GM21528 (cell line): ENCODE data around the gene SPRR1A.

Experiments
- ATAC-seq: cut with Tn5 transposase; IDR thresholded peaks from one replicate; pipeline ENCODE4 v1.9.1; 2021; ENCODE audit warnings: mild to moderate bottlenecking, moderate library complexity; ENCODE audit not compliant: unreplicated experiment, low FRiP score

Gene SPRR1A

GRCh38 chr1:153025797-153026196, 41.9 kb downstream of the SPRR1A start:
- ATAC-seq, result no peak

- no peak for ATAC-seq
These were observed 44.9 kb downstream of the SPRR1A start for GRCh38 chr1:153028766-153029165.

GRCh38 chr1:153030895-153031294, 47.0 kb downstream of the SPRR1A start, which contains the start of gene SPRR1B:
Gene SPRR1B, plus strand, starts transcription at chr1:153031203. Its CDS starts 1,143 bp downstream, at chr1:153032346.
- ATAC-seq, result no peak

- no peak for ATAC-seq
These were observed 48.2 kb downstream of the SPRR1A start for GRCh38 chr1:153032073-153032472.

- no peak for ATAC-seq
These were observed 48.9 kb downstream of the SPRR1A start for GRCh38 chr1:153032677-153033308.

- no peak for ATAC-seq
These were observed 51.3 kb downstream of the SPRR1A start for GRCh38 chr1:153035211-153035610.
